WTC11 (cell line): ENCODE data around the gene BRIX1. TPM values are rescaled to one million over a fixed set of nuclear protein-coding genes. Genes with fewer than 3 reads are reported as not detected.

Experiments used
- ATAC-seq: fragments of 200-7000 bp; cut with Tn5 transposase; 2 replicates; pipeline ENCODE4 v1.10.0; 2021; ENCODE audit warnings: mild to moderate bottlenecking, moderate library complexity
- CTCF ChIA-PET: fragments of 300-600 bp; sonication (Branson Sonifier 250); formaldehyde crosslinking; loops from one replicate; lab custom pipeline; 2021; ENCODE audit warnings: antibody characterized with exemption; lab: Charles Lee
- POLR2A ChIA-PET: fragments of 350-600 bp; sonication (Branson Sonifier 250); formaldehyde crosslinking; loops from one replicate; lab custom pipeline; 2021; ENCODE audit warnings: antibody characterized with exemption; lab: Charles Lee
- DNase-seq: peaks from one replicate; pipeline ENCODE4 v3.0.0; 2021; ENCODE audit warnings: low spot score
- H3K27ac Mint-ChIP-seq: 2 replicates; pipeline ENCODE4 v1.8.0; 2021; ENCODE audit warnings: mixed read lengths
- H3K27me3 Mint-ChIP-seq: 2 replicates; pipeline ENCODE4 v1.8.0; 2021; ENCODE audit warnings: low read depth, mild to moderate bottlenecking, moderate library complexity, mixed read lengths
- H3K36me3 Mint-ChIP-seq: 2 replicates; pipeline ENCODE4 v1.8.0; 2021; ENCODE audit warnings: mixed read lengths
- H3K4me1 Mint-ChIP-seq: 2 replicates; pipeline ENCODE4 v1.8.0; 2022; ENCODE audit warnings: mixed read lengths
- H3K4me3 Mint-ChIP-seq: 2 replicates; pipeline ENCODE4 v1.8.0; 2021; ENCODE audit warnings: mild to moderate bottlenecking, moderate library complexity, mixed read lengths
- H3K9me3 Mint-ChIP-seq: 2 replicates; pipeline ENCODE4 v1.8.0; 2021; ENCODE audit warnings: mixed read lengths
- E2F1 ChIP-seq: sonication (generic); formaldehyde crosslinking; IDR thresholded peaks from 2 replicates; pipeline ENCODE4 v1.8.0; 2022; ENCODE audit warnings: mild to moderate bottlenecking, missing genetic modification reagents
- ESRRA ChIP-seq: sonication (generic); formaldehyde crosslinking; IDR thresholded peaks from 2 replicates; pipeline ENCODE4 v1.8.1; 2022; ENCODE audit warnings: mild to moderate bottlenecking, missing genetic modification reagents, borderline replicate concordance
- GRHL2 ChIP-seq: fragments of 250-450 bp; sonication (Bioruptor Pico); IDR thresholded peaks from 2 replicates; pipeline ENCODE4 v1.8.0; 2022; ENCODE audit warnings: mild to moderate bottlenecking, moderate library complexity; ENCODE audit not compliant: insufficient replicate concordance, severe bottlenecking
- NR1H2 ChIP-seq: sonication (generic); formaldehyde crosslinking; IDR thresholded peaks from 2 replicates; pipeline ENCODE4 v1.9.0; 2021; ENCODE audit warnings: mild to moderate bottlenecking, moderate library complexity, missing genetic modification reagents
- OVOL2 ChIP-seq: fragments of 250-450 bp; sonication (Bioruptor Pico); IDR thresholded peaks from 2 replicates; pipeline ENCODE4 v1.9.0; 2021; ENCODE audit warnings: mild to moderate bottlenecking, borderline replicate concordance
- SOX15 ChIP-seq: fragments of 250-450 bp; sonication (Bioruptor Pico); IDR thresholded peaks from 2 replicates; pipeline ENCODE4 v1.9.0; 2021; ENCODE audit warnings: mild to moderate bottlenecking
- STAT6 ChIP-seq: sonication (generic); formaldehyde crosslinking; conservative IDR thresholded peaks from 2 replicates; pipeline ENCODE4 v1.8.1; 2023; ENCODE audit warnings: mild to moderate bottlenecking, low read depth, missing genetic modification reagents, moderate library complexity
- TCF7 ChIP-seq: sonication (generic); formaldehyde crosslinking; IDR thresholded peaks from 2 replicates; pipeline ENCODE4 v1.8.0; 2022; ENCODE audit warnings: mild to moderate bottlenecking, low read depth, missing genetic modification reagents, moderate library complexity
- TP53 ChIP-seq: sonication (generic); formaldehyde crosslinking; IDR thresholded peaks from 2 replicates; pipeline ENCODE4 v1.8.1; 2023; ENCODE audit warnings: mild to moderate bottlenecking, missing genetic modification reagents
- ZNF219 ChIP-seq: sonication (generic); formaldehyde crosslinking; IDR thresholded peaks from 2 replicates; pipeline ENCODE4 v1.8.0; 2023; ENCODE audit warnings: missing genetic modification reagents, mild to moderate bottlenecking, borderline replicate concordance
- ZSCAN18 ChIP-seq: fragments of 250-450 bp; sonication (Bioruptor Pico); IDR thresholded peaks from 2 replicates; pipeline ENCODE4 v2.1.2; 2022; ENCODE audit warnings: mild to moderate bottlenecking, moderate library complexity
- total RNA-seq: library from RNA; stranded (reverse); gene quantifications from 3 replicates; pipeline ENCODE4 v1.2.3, GENCODE V29; 2021
- TF ChIP-seq, protein P1 (sequence below): sonication (generic); formaldehyde crosslinking; IDR thresholded peaks from 2 replicates; pipeline ENCODE4 v1.8.0; 2023; ENCODE audit warnings: mild to moderate bottlenecking, missing genetic modification reagents
- TF ChIP-seq, protein P2 (sequence below): fragments of 250-450 bp; sonication (Bioruptor Pico); IDR thresholded peaks from 2 replicates; pipeline ENCODE4 v1.9.0; 2021; ENCODE audit warnings: mild to moderate bottlenecking
- TF ChIP-seq, protein P3 (sequence below): sonication (generic); formaldehyde crosslinking; IDR thresholded peaks from 2 replicates; pipeline ENCODE4 v1.8.1; 2023; ENCODE audit warnings: mild to moderate bottlenecking, missing genetic modification reagents
- TF ChIP-seq, protein P4 (sequence below): sonication (generic); formaldehyde crosslinking; IDR thresholded peaks from 2 replicates; pipeline ENCODE4 v1.8.0; 2022; ENCODE audit warnings: missing genetic modification reagents
- TF ChIP-seq, protein P5 (sequence below): sonication (generic); formaldehyde crosslinking; IDR thresholded peaks from 2 replicates; pipeline ENCODE4 v1.8.1; 2022; ENCODE audit warnings: low read depth, missing genetic modification reagents, borderline replicate concordance

BRIX1 gene
- total RNA-seq, 1 experiment from 2014 or later: 57.3 TPM

- TF ChIP-seq, protein P1, sequence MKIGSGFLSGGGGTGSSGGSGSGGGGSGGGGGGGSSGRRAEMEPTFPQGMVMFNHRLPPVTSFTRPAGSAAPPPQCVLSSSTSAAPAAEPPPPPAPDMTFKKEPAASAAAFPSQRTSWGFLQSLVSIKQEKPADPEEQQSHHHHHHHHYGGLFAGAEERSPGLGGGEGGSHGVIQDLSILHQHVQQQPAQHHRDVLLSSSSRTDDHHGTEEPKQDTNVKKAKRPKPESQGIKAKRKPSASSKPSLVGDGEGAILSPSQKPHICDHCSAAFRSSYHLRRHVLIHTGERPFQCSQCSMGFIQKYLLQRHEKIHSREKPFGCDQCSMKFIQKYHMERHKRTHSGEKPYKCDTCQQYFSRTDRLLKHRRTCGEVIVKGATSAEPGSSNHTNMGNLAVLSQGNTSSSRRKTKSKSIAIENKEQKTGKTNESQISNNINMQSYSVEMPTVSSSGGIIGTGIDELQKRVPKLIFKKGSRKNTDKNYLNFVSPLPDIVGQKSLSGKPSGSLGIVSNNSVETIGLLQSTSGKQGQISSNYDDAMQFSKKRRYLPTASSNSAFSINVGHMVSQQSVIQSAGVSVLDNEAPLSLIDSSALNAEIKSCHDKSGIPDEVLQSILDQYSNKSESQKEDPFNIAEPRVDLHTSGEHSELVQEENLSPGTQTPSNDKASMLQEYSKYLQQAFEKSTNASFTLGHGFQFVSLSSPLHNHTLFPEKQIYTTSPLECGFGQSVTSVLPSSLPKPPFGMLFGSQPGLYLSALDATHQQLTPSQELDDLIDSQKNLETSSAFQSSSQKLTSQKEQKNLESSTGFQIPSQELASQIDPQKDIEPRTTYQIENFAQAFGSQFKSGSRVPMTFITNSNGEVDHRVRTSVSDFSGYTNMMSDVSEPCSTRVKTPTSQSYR (CRISPR knock-in tag): no peak
- TF ChIP-seq, protein P2, sequence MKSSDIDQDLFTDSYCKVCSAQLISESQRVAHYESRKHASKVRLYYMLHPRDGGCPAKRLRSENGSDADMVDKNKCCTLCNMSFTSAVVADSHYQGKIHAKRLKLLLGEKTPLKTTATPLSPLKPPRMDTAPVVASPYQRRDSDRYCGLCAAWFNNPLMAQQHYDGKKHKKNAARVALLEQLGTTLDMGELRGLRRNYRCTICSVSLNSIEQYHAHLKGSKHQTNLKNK (CRISPR knock-in tag): no peak
- TF ChIP-seq GRHL2 (CRISPR knock-in tag) (no peak), OVOL2 (no peak), ZSCAN18 (CRISPR knock-in tag) (no peak), ZNF219 (CRISPR knock-in tag) (no peak)
- TF ChIP-seq, protein P3, sequence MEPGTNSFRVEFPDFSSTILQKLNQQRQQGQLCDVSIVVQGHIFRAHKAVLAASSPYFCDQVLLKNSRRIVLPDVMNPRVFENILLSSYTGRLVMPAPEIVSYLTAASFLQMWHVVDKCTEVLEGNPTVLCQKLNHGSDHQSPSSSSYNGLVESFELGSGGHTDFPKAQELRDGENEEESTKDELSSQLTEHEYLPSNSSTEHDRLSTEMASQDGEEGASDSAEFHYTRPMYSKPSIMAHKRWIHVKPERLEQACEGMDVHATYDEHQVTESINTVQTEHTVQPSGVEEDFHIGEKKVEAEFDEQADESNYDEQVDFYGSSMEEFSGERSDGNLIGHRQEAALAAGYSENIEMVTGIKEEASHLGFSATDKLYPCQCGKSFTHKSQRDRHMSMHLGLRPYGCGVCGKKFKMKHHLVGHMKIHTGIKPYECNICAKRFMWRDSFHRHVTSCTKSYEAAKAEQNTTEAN (CRISPR knock-in tag): no peak
These were observed 8.4 kb downstream of the BRIX1 start (continued) for GRCh38 chr5:34923694-34924461.

DNA sequence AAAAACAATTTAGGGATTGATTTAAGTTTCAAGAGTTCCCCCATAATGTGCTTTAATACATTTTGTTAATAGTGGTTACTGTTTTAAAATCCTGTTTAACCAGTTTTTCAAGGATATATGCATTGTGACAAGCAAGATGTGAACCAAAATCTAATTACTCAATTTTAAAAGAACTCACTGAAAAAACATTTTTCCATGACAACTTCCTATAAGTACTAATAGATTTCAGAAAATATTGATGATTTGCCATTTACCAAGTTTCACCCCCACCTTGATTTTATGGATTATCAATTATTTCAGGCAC, 8.9 kb downstream of the BRIX1 start:
- peaks cover 5% of the 10 kb centered on the region; the same call in 1 of the 2 replicates for H3K4me1 Mint-ChIP-seq
- ATAC-seq (no peak), DNase-seq (no peak)
- no peak overlapping the region for H3K4me3 Mint-ChIP-seq
- no peaks in the 10 kb centered on the region for H3K9me3 Mint-ChIP-seq
- TF ChIP-seq SOX15: no peak
- TF ChIP-seq STAT6 (CRISPR knock-in tag): no peak
- TF ChIP-seq ZNF219 (CRISPR knock-in tag): no peak
- H3K27me3 Mint-ChIP-seq: no peaks in the 10 kb centered on the region
- H3K36me3 Mint-ChIP-seq: peaks cover 60% of the 10 kb centered on the region
- POLR2A ChIA-PET: no interaction called here
- CTCF ChIA-PET: no interaction called here
- no peak overlapping the region for H3K27ac Mint-ChIP-seq

GRCh38 chr5:34926318-34926888, 10.9 kb downstream of the BRIX1 start:
- POLR2A ChIA-PET: no interaction called here
- CTCF ChIA-PET: no interaction called here
- Mint-ChIP-seq H3K27me3 (no peaks in the 10 kb centered on the region), H3K9me3 (no peaks in the 10 kb centered on the region), H3K4me3 (no peak overlapping the region), H3K27ac (0 out of 2 replicates have a peak overlapping the region, but pooled peaks have one; percentile 32), H3K4me1 (peaks cover 14% of the 10 kb centered on the region), H3K36me3 (peaks cover 44% of the 10 kb centered on the region)
- DNase-seq (no peak), ATAC-seq (no peak)
- TF ChIP-seq TCF7 (CRISPR knock-in tag): no peak
- TF ChIP-seq ESRRA (CRISPR knock-in tag): no peak
- TF ChIP-seq, protein P4, sequence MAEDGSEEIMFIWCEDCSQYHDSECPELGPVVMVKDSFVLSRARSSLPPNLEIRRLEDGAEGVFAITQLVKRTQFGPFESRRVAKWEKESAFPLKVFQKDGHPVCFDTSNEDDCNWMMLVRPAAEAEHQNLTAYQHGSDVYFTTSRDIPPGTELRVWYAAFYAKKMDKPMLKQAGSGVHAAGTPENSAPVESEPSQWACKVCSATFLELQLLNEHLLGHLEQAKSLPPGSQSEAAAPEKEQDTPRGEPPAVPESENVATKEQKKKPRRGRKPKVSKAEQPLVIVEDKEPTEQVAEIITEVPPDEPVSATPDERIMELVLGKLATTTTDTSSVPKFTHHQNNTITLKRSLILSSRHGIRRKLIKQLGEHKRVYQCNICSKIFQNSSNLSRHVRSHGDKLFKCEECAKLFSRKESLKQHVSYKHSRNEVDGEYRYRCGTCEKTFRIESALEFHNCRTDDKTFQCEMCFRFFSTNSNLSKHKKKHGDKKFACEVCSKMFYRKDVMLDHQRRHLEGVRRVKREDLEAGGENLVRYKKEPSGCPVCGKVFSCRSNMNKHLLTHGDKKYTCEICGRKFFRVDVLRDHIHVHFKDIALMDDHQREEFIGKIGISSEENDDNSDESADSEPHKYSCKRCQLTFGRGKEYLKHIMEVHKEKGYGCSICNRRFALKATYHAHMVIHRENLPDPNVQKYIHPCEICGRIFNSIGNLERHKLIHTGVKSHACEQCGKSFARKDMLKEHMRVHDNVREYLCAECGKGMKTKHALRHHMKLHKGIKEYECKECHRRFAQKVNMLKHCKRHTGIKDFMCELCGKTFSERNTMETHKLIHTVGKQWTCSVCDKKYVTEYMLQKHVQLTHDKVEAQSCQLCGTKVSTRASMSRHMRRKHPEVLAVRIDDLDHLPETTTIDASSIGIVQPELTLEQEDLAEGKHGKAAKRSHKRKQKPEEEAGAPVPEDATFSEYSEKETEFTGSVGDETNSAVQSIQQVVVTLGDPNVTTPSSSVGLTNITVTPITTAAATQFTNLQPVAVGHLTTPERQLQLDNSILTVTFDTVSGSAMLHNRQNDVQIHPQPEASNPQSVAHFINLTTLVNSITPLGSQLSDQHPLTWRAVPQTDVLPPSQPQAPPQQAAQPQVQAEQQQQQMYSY (CRISPR knock-in tag): no peak
- TF ChIP-seq NR1H2 (CRISPR knock-in tag): no peak
- no peak for TF ChIP-seq E2F1 (CRISPR knock-in tag)
- TF ChIP-seq TP53: no peak
- TF ChIP-seq, protein P5, sequence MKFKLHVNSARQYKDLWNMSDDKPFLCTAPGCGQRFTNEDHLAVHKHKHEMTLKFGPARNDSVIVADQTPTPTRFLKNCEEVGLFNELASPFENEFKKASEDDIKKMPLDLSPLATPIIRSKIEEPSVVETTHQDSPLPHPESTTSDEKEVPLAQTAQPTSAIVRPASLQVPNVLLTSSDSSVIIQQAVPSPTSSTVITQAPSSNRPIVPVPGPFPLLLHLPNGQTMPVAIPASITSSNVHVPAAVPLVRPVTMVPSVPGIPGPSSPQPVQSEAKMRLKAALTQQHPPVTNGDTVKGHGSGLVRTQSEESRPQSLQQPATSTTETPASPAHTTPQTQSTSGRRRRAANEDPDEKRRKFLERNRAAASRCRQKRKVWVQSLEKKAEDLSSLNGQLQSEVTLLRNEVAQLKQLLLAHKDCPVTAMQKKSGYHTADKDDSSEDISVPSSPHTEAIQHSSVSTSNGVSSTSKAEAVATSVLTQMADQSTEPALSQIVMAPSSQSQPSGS (CRISPR knock-in tag): no peak
